ENCODE measurements around the gene GPR35. TPM values are rescaled to one million over a fixed set of nuclear protein-coding genes. Genes with fewer than 3 reads are reported as not detected.

Gene GPR35
- total and polyA plus RNA-seq, 4 donors: 0.30 to 2.4 (median 0.44) TPM

- Histone ChIP-seq H3K9ac (ENCODE audit: low read depth in 1 of 2, low read length in 2 of 2) (no peak overlapping the region), H3K27me3 (ENCODE audit: control insufficient read depth in 4 of 4, insufficient read depth in 4 of 4, low read length in 3 of 4) (no peaks in the 10 kb centered on the region), H3K4me3 (ENCODE audit: low read depth in 1 of 3, low read length in 3 of 3) (no peak overlapping the region), H3K27ac (ENCODE audit: low read depth in 1 of 2, low read length in 2 of 2) (no peak overlapping the region), H3K4me1 (ENCODE audit: control insufficient read depth in 4 of 4, insufficient read depth in 4 of 4, low read length in 3 of 4) (peaks cover 9 to 25% (median 21%) of the 10 kb centered on the region in 4 donors), H3K9me3 (ENCODE audit: control insufficient read depth in 4 of 4, low read length in 3 of 4) (no peaks in the 10 kb centered on the region), H3K36me3 (ENCODE audit: control insufficient read depth in 4 of 4, insufficient read depth in 3 of 4, low read depth in 1 of 4, low read length in 3 of 4) (peaks cover 0 to 45% (median 4%) of the 10 kb centered on the region in 4 donors)
- WGBS: 92% methylated on average over 9 of the region's 9 CpGs
- TF ChIP-seq JUND (IDR thresholded peaks at IDR 0.05): no peak
- no peak for TF ChIP-seq NR2F2 (IDR thresholded peaks at IDR 0.05)
- TF ChIP-seq FOXA2 (IDR thresholded peaks at IDR 0.05): no peak
- no peak for TF ChIP-seq REST (IDR thresholded peaks at IDR 0.05)
- TF ChIP-seq RAD21 (IDR thresholded peaks at IDR 0.05): no peak
- no peak for TF ChIP-seq HNF4G (IDR thresholded peaks at IDR 0.05)
- no peak for TF ChIP-seq ATF3 (IDR thresholded peaks at IDR 0.05)
- TF ChIP-seq ZBTB33 (IDR thresholded peaks at IDR 0.05): no peak
- no peak for TF ChIP-seq TAF1 (conservative IDR thresholded peaks at IDR 0.05)
- no peak for TF ChIP-seq EGR1 (IDR thresholded peaks at IDR 0.05; ENCODE audit: low read depth in 2 of 2)
- no peak for TF ChIP-seq FOXA1 (IDR thresholded peaks at IDR 0.05)
- TF ChIP-seq HNF4A (conservative IDR thresholded peaks at IDR 0.05): no peak
- TF ChIP-seq GABPA (IDR thresholded peaks at IDR 0.05 in 1 of 2, conservative IDR thresholded peaks at IDR 0.05 in 1 of 2): no peak
- no peak for TF ChIP-seq MAX (IDR thresholded peaks at IDR 0.05)
- TF ChIP-seq YY1 (IDR thresholded peaks at IDR 0.05): no peak
- TF ChIP-seq CTCF (IDR thresholded peaks at IDR 0.05; ENCODE audit: low read depth, low read length, missing input control): no peak
- no peak for TF ChIP-seq RXRA (IDR thresholded peaks at IDR 0.05)
- DNase-seq (ENCODE audit: low spot score): no peak
Measured at GRCh38 chr2:240578110-240578450, 47.2 kb upstream of the GPR35 start.

- Histone ChIP-seq H3K9ac (ENCODE audit: low read depth in 1 of 2, low read length in 2 of 2) (no peak overlapping the region), H3K27me3 (ENCODE audit: control insufficient read depth in 4 of 4, insufficient read depth in 4 of 4, low read length in 3 of 4) (no peaks in the 10 kb centered on the region), H3K9me3 (ENCODE audit: control insufficient read depth in 4 of 4, low read length in 3 of 4) (no peaks in the 10 kb centered on the region), H3K27ac (ENCODE audit: low read depth in 1 of 2, low read length in 2 of 2) (no peak overlapping the region), H3K4me3 (ENCODE audit: low read depth in 1 of 3, low read length in 3 of 3) (no peak overlapping the region), H3K36me3 (ENCODE audit: control insufficient read depth in 4 of 4, insufficient read depth in 3 of 4, low read depth in 1 of 4, low read length in 3 of 4) (peaks cover 0 to 45% (median 3%) of the 10 kb centered on the region in 4 donors), H3K4me1 (ENCODE audit: control insufficient read depth in 4 of 4, insufficient read depth in 4 of 4, low read length in 3 of 4) (peaks cover 9 to 25% (median 21%) of the 10 kb centered on the region in 4 donors)
- WGBS: 92% methylated on average over 8 of the region's 8 CpGs
- DNase-seq (ENCODE audit: low spot score): no peak
- no peak for TF ChIP-seq HNF4A (conservative IDR thresholded peaks at IDR 0.05)
- TF ChIP-seq NR2F2 (IDR thresholded peaks at IDR 0.05): no peak
- TF ChIP-seq JUND (IDR thresholded peaks at IDR 0.05): no peak
- no peak for TF ChIP-seq YY1 (IDR thresholded peaks at IDR 0.05)
- TF ChIP-seq REST (IDR thresholded peaks at IDR 0.05): no peak
- no peak for TF ChIP-seq FOXA1 (IDR thresholded peaks at IDR 0.05)
- no peak for TF ChIP-seq SP1 (IDR thresholded peaks at IDR 0.05)
- TF ChIP-seq HNF4G (IDR thresholded peaks at IDR 0.05): no peak
- TF ChIP-seq GABPA (IDR thresholded peaks at IDR 0.05 in 1 of 2, conservative IDR thresholded peaks at IDR 0.05 in 1 of 2): no peak
- no peak for TF ChIP-seq ATF3 (IDR thresholded peaks at IDR 0.05)
- TF ChIP-seq RAD21 (IDR thresholded peaks at IDR 0.05): no peak
- no peak for TF ChIP-seq RXRA (IDR thresholded peaks at IDR 0.05)
Measured at GRCh38 chr2:240578488-240578887, 46.8 kb upstream of the GPR35 start.
